Fibroblast of skin of back (primary cell): ENCODE results near the gene EPS8L2.
"Not testable (repeated sequence)": the region's sequence is repeated elsewhere in the genome, so short reads cannot be mapped to it uniquely, and the experiment has no call there.

Experiments
- DNase-seq: peaks from one replicate; pipeline ENCODE4 v3.0.0-alpha.2; 2013

EPS8L2 gene

GRCh38 chr11:690244-690643 is 15.8 kb upstream of the EPS8L2 start:
- not testable (repeated sequence) for DNase-seq

- DNase-seq: no peak
These were observed 15.0 kb upstream of the EPS8L2 start for GRCh38 chr11:690738-691633.

GRCh38 chr11:691710-692590 is 14.1 kb upstream of the EPS8L2 start:
- DNase-seq: no peak

- peak; percentile 11 for DNase-seq
These were observed 13.1 kb upstream of the EPS8L2 start for GRCh38 chr11:692824-693414.

- DNase-seq: peak; percentile 43
These were observed 12.6 kb upstream of the EPS8L2 start for GRCh38 chr11:693415-693831.

GRCh38 chr11:693887-694562 is 12.0 kb upstream of the EPS8L2 start:
- no peak for DNase-seq

- DNase-seq: peak; percentile 93
These were observed 11.3 kb upstream of the EPS8L2 start, which contains the start of gene DEAF1 for GRCh38 chr11:694563-695287. Gene DEAF1 (minus strand): TSS chr11:695222. CDS start chr11:695047, 175 bp downstream.

GRCh38 chr11:695288-695537 is 10.8 kb upstream of the EPS8L2 start:
- DNase-seq: no peak

GRCh38 chr11:695538-696248 is 10.3 kb upstream of the EPS8L2 start, which contains the start of gene TMEM80:
Gene TMEM80 (plus strand): TSS chr11:695816. CDS start chr11:695828, 12 bp downstream.
- peak; percentile 97 for DNase-seq

GRCh38 chr11:696955-697491 is 9.0 kb upstream of the EPS8L2 start:
- DNase-seq: peak; percentile 84

GRCh38 chr11:697811-698311 is 8.2 kb upstream of the EPS8L2 start:
- peak; percentile 15 for DNase-seq

GRCh38 chr11:698493-699115 is 7.4 kb upstream of the EPS8L2 start:
- no peak for DNase-seq

- DNase-seq: no peak
These were observed 6.9 kb upstream of the EPS8L2 start for GRCh38 chr11:699116-699508.

- no peak for DNase-seq
These were observed 6.3 kb upstream of the EPS8L2 start for GRCh38 chr11:699753-700152.

GRCh38 chr11:701741-702461 is 4.1 kb upstream of the EPS8L2 start:
- DNase-seq: no peak

- no peak for DNase-seq
These were observed 3.3 kb upstream of the EPS8L2 start for GRCh38 chr11:702462-703461.

GRCh38 chr11:703506-703905 is 2.5 kb upstream of the EPS8L2 start:
- no peak for DNase-seq

- DNase-seq: no peak
These were observed 1.8 kb upstream of the EPS8L2 start for GRCh38 chr11:704228-704674.
